ENCODE results near the gene SHB. TPM values are rescaled to one million over a fixed set of nuclear protein-coding genes. Genes with fewer than 3 reads are reported as not detected.

Gene SHB
- total RNA-seq, 1 experiment from 2014 or later = 12.2 TPM

GRCh38 chr9:37974506-37975173, 94.4 kb downstream of the SHB start (continued):
- TF ChIP-seq HMGXB4 (CRISPR knock-in tag; IDR thresholded peaks at IDR 0.05) (no peak), ETV6 (CRISPR knock-in tag; IDR thresholded peaks at IDR 0.05) (no peak), GABPB1 (CRISPR knock-in tag; IDR thresholded peaks at IDR 0.05) (no peak)

DNA sequence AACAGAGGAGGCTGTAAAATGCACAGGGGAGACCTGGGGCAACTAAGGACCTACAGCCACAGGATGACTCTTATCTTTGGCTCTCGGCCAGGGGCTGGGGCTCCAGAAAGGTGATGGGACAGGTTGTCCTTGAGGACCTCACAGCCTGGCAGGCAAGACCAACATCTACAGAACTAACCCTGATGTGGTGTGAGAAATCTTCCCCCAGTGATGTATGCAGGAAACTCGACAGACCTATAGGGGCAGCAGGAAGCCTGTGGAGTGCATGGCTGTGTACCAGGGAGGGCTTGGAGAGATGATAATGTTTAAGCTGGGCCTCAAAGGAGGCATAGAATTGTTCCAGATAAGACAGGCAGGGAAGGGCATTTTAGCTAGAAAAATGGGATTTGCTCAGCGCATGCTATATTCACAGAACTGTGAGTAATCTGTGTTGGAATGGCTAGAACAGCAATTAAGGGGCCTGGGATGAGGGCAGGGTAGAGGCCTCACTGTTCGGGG, 96.6 kb downstream of the SHB start:
- TF ChIP-seq NR1H2 (CRISPR knock-in tag; IDR thresholded peaks at IDR 0.05) = no peak
- no peak for TF ChIP-seq NR3C1 (CRISPR knock-in tag; conservative IDR thresholded peaks at IDR 0.05; ENCODE audit: low read depth)
- TF ChIP-seq, protein P1, sequence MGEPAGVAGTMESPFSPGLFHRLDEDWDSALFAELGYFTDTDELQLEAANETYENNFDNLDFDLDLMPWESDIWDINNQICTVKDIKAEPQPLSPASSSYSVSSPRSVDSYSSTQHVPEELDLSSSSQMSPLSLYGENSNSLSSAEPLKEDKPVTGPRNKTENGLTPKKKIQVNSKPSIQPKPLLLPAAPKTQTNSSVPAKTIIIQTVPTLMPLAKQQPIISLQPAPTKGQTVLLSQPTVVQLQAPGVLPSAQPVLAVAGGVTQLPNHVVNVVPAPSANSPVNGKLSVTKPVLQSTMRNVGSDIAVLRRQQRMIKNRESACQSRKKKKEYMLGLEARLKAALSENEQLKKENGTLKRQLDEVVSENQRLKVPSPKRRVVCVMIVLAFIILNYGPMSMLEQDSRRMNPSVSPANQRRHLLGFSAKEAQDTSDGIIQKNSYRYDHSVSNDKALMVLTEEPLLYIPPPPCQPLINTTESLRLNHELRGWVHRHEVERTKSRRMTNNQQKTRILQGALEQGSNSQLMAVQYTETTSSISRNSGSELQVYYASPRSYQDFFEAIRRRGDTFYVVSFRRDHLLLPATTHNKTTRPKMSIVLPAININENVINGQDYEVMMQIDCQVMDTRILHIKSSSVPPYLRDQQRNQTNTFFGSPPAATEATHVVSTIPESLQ (CRISPR knock-in tag; IDR thresholded peaks at IDR 0.05) = no peak
- no peak for TF ChIP-seq EMX1 (CRISPR knock-in tag; IDR thresholded peaks at IDR 0.05)
- TF ChIP-seq NFATC4 (CRISPR knock-in tag; IDR thresholded peaks at IDR 0.05) = no peak
- TF ChIP-seq ZNF416 (CRISPR knock-in tag; IDR thresholded peaks at IDR 0.05) = no peak
- TF ChIP-seq GABPB1 (CRISPR knock-in tag; IDR thresholded peaks at IDR 0.05) = no peak
- TF ChIP-seq TCF7 (CRISPR knock-in tag; IDR thresholded peaks at IDR 0.05; ENCODE audit: low read depth) = no peak
- no peak for TF ChIP-seq ARID4B (CRISPR knock-in tag; IDR thresholded peaks at IDR 0.05; ENCODE audit: borderline replicate concordance)
- no peak for TF ChIP-seq CREM (CRISPR knock-in tag; IDR thresholded peaks at IDR 0.05)
- TF ChIP-seq, protein P2, sequence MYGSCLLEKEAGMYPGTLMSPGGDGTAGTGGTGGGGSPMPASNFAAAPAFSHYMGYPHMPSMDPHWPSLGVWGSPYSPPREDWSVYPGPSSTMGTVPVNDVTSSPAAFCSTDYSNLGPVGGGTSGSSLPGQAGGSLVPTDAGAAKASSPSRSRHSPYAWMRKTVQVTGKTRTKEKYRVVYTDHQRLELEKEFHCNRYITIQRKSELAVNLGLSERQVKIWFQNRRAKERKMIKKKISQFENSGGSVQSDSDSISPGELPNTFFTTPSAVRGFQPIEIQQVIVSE (CRISPR knock-in tag; IDR thresholded peaks at IDR 0.05; ENCODE audit: borderline replicate concordance) = no peak
- no peak for TF ChIP-seq ZNF232 (CRISPR knock-in tag; IDR thresholded peaks at IDR 0.05)
- TF ChIP-seq, protein P3, sequence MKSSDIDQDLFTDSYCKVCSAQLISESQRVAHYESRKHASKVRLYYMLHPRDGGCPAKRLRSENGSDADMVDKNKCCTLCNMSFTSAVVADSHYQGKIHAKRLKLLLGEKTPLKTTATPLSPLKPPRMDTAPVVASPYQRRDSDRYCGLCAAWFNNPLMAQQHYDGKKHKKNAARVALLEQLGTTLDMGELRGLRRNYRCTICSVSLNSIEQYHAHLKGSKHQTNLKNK (CRISPR knock-in tag; IDR thresholded peaks at IDR 0.05) = no peak
- TF ChIP-seq ZNF425 (CRISPR knock-in tag; conservative IDR thresholded peaks at IDR 0.05) = no peak
- TF ChIP-seq ELF4 (CRISPR knock-in tag; IDR thresholded peaks at IDR 0.05; ENCODE audit: low read depth) = no peak
- Mint-ChIP-seq H3K36me3 (peaks cover 3% of the 10 kb centered on the region; the same call in 1 of the 2 replicates), H3K4me1 (no peaks in the 10 kb centered on the region), H3K4me3 (no peak overlapping the region), H3K27ac (no peak overlapping the region), H3K27me3 (ENCODE audit: low read depth) (no peaks in the 10 kb centered on the region), H3K9me3 (no peaks in the 10 kb centered on the region)
- CTCF ChIA-PET = interaction anchor here (0.6 kb wide), 1 partner anchor 45 kb away, joined by 3 read pairs; no protein-coding TSS in a partner anchor
- ATAC-seq = peak; percentile 68; the same call in 1 of the 2 replicates
- POLR2A ChIA-PET = no interaction called here
- no peak for DNase-seq (ENCODE audit: low spot score)

Data from WTC11 (cell line).